K562 (cell line): Measurements from ENCODE around the gene PRKAR2B. TPM values are rescaled to one million over a fixed set of nuclear protein-coding genes. Genes with fewer than 3 reads are reported as not detected.

ENCODE experiments used
- ERF ChIP-seq: fragments of 450-650 bp; formaldehyde crosslinking; IDR thresholded peaks from 2 replicates; pipeline ENCODE4 v1.4.0; 2020; ENCODE audit warnings: mild to moderate bottlenecking, mixed read lengths
- EWSR1 ChIP-seq: fragments of 450-650 bp; IDR thresholded peaks from 2 replicates; pipeline ENCODE4 v1.6.1; 2018; ENCODE audit warnings: borderline replicate concordance, mild to moderate bottlenecking, low read depth, moderate library complexity; ENCODE audit not compliant: partially characterized antibody
- GATA2 ChIP-seq: sonication (generic); formaldehyde crosslinking; IDR thresholded peaks from 2 replicates; pipeline ENCODE4 v1.4.0; 2020; ENCODE audit warnings: mild to moderate bottlenecking, missing genetic modification reagents
- KLF6 ChIP-seq: fragments of 250-450 bp; sonication (Bioruptor Pico); IDR thresholded peaks from 2 replicates; pipeline ENCODE4 v1.4.0; 2020; ENCODE audit warnings: mild to moderate bottlenecking, moderate library complexity, borderline replicate concordance
- MECOM ChIP-seq: fragments of 250-450 bp; sonication (Bioruptor Pico); IDR thresholded peaks from 2 replicates; pipeline ENCODE4 v1.8.0; 2022; ENCODE audit warnings: inconsistent platforms
- NCOR1 ChIP-seq: fragments of 450-650 bp; IDR thresholded peaks from 2 replicates; pipeline ENCODE4 v1.6.1; 2016; ENCODE audit warnings: mild to moderate bottlenecking, moderate library complexity
- RBFOX2 ChIP-seq: fragments of 200-400 bp; formaldehyde crosslinking; IDR thresholded peaks from 2 replicates; pipeline ENCODE4 v1.6.1; 2017; ENCODE audit warnings: low read depth, mild to moderate bottlenecking, low read length, moderate library complexity
- RBM22 ChIP-seq: fragments of 200-400 bp; formaldehyde crosslinking; IDR thresholded peaks from 2 replicates; pipeline ENCODE4 v1.6.1; 2018; ENCODE audit warnings: low read length, low read depth; ENCODE audit not compliant: poor library complexity, severe bottlenecking
- SIRT6 ChIP-seq: IDR thresholded peaks from one replicate; pipeline ENCODE4 v1.6.1; 2012; ENCODE audit warnings: low read depth, mild to moderate bottlenecking, control low read depth, inconsistent platforms, low read length, moderate library complexity
- SMARCA5 ChIP-seq: fragments of 450-650 bp; IDR thresholded peaks from 2 replicates; pipeline ENCODE4 v1.6.1; 2016
- SPI1 ChIP-seq: IDR thresholded peaks from 2 replicates; pipeline ENCODE4 v1.6.1; 2011; ENCODE audit warnings: low read depth, low read length, control low read depth, borderline replicate concordance
- XRCC4 ChIP-seq: IDR thresholded peaks from one replicate; pipeline ENCODE4 v1.6.1; 2011; ENCODE audit not compliant: insufficient read depth, insufficient read length; ENCODE audit errors: extremely low read depth
- ZBTB1 ChIP-seq: sonication (generic); formaldehyde crosslinking; IDR thresholded peaks from 2 replicates; pipeline ENCODE4 v1.8.1; 2023; ENCODE audit warnings: missing genetic modification reagents, low read depth, mild to moderate bottlenecking, borderline replicate concordance
- ZNF165 ChIP-seq: fragments of 250-450 bp; sonication (Bioruptor Pico); IDR thresholded peaks from 2 replicates; pipeline ENCODE4 v1.4.0; 2020; ENCODE audit warnings: borderline replicate concordance
- polyA plus RNA-seq, 8 experiments: library from polyadenylated mRNA; depleted of rRNA in 4 of 8; stranded (reverse) in 5 of 8; unstranded in 3 of 8; fragments of >200 nt; fragmentation: Nextera tagmentation in 2 of 8; fragmentation: Illumina TruSeq in 1 of 8; extraction: Ambion mirVana in 2 of 8; extraction: Trizol in 1 of 8; gene quantifications; 2 replicates each; pipeline versions ENCODE4 v1.2.1 to v1.2.3, GENCODE V29; 2011 to 2014; ENCODE audit warnings: inconsistent platforms in 1 of 8, missing spikeins in 1 of 8
- total RNA-seq, 7 experiments: library from RNA; depleted of rRNA in 6 of 7; stranded (reverse); fragments of >200 nt in 6 of 7; fragmentation: Illumina TruSeq in 2 of 7; extraction: Trizol in 2 of 7; gene quantifications; 2 replicates each; pipeline versions ENCODE4 v1.2.1 to v1.2.3, GENCODE V29; 2011 to 2021; ENCODE audit warnings: low replicate concordance in 1 of 7
- TF ChIP-seq, protein P1 (sequence below): fragments of 250-450 bp; sonication (Bioruptor Pico); IDR thresholded peaks from 2 replicates; pipeline ENCODE4 v1.4.0; 2020; ENCODE audit warnings: borderline replicate concordance
- TF ChIP-seq, protein P2 (sequence below): fragments of 450-650 bp; IDR thresholded peaks from 2 replicates; pipeline ENCODE4 v1.7.0; 2016; ENCODE audit warnings: borderline replicate concordance
- TF ChIP-seq, protein P3 (sequence below): fragments of 200-800 bp; sonication (Bioruptor generic); IDR thresholded peaks from 2 replicates; pipeline ENCODE4 v1.6.1; 2017; ENCODE audit warnings: missing genetic modification characterization, missing compliant biosample characterization
- TF ChIP-seq, protein P4 (sequence below): fragments of 450-650 bp; formaldehyde crosslinking; IDR thresholded peaks from 2 replicates; pipeline ENCODE4 v1.4.0; 2020; ENCODE audit warnings: mild to moderate bottlenecking, moderate library complexity

PRKAR2B gene
- total and polyA plus RNA-seq, 9 of the 15 experiments (the other 6 are each of a cell fraction or from before 2014, with no cell fraction given) = 59.0 to 173 (median 129) TPM

DNA sequence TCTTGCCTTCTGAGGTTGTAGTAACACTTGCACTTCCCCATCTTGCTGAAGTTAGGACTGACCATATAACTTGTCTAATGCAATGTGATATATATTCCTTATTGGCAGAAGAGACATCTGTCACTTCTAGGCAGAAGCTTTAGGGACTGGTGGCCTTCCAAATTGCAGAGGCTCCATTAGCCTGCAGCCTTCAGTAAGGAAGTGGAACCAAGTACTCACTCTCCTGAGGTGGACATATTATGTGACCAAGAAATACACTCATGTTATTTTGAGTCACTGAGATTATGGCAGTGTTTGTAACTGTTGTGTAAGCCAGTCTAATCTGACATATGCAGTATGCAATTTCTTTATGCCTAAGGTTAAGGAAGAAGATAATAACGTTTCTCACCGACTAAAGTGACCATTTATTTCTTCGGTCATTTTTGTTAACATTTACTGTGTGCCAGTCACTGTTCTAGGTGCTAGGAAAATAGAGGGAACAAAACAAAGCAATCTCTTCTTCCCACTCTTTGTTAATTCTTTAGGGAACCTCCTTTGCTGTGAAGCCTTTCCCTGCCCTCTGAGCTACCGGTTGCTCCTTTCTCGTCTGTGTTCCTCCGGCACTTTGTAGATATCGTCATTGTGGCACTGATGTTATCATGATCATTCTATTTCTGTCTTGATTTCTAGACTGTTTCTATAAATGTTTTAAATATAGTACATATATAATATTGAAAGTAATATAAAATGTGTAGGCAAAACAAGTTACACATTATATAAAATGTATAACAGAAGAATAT lies 71.4 kb downstream of the PRKAR2B start (continued):
- TF ChIP-seq MECOM (CRISPR knock-in tag) (no peak), EWSR1 (no peak), GATA2 (no peak), ZNF165 (CRISPR knock-in tag) (no peak), ERF (no peak), NCOR1 (peak; percentile 49; the same call in 1 of the 2 replicates), SIRT6 (no peak), RBM22 (no peak), RBFOX2 (no peak), XRCC4 (no peak), KLF6 (no peak), SMARCA5 (peak; percentile 35; the same call in 1 of the 2 replicates), SPI1 (peak; percentile 83), ZBTB1 (no peak)
- TF ChIP-seq, protein P1, sequence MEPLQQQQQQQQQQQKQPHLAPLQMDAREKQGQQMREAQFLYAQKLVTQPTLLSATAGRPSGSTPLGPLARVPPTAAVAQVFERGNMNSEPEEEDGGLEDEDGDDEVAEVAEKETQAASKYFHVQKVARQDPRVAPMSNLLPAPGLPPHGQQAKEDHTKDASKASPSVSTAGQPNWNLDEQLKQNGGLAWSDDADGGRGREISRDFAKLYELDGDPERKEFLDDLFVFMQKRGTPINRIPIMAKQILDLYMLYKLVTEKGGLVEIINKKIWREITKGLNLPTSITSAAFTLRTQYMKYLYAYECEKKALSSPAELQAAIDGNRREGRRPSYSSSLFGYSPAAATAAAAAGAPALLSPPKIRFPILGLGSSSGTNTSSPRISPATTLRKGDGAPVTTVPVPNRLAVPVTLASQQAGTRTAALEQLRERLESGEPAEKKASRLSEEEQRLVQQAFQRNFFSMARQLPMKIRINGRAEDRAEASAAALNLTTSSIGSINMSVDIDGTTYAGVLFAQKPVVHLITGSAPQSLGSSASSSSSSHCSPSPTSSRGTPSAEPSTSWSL = no peak
- TF ChIP-seq, protein P2, sequence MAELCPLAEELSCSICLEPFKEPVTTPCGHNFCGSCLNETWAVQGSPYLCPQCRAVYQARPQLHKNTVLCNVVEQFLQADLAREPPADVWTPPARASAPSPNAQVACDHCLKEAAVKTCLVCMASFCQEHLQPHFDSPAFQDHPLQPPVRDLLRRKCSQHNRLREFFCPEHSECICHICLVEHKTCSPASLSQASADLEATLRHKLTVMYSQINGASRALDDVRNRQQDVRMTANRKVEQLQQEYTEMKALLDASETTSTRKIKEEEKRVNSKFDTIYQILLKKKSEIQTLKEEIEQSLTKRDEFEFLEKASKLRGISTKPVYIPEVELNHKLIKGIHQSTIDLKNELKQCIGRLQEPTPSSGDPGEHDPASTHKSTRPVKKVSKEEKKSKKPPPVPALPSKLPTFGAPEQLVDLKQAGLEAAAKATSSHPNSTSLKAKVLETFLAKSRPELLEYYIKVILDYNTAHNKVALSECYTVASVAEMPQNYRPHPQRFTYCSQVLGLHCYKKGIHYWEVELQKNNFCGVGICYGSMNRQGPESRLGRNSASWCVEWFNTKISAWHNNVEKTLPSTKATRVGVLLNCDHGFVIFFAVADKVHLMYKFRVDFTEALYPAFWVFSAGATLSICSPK = no peak
- TF ChIP-seq, protein P3, sequence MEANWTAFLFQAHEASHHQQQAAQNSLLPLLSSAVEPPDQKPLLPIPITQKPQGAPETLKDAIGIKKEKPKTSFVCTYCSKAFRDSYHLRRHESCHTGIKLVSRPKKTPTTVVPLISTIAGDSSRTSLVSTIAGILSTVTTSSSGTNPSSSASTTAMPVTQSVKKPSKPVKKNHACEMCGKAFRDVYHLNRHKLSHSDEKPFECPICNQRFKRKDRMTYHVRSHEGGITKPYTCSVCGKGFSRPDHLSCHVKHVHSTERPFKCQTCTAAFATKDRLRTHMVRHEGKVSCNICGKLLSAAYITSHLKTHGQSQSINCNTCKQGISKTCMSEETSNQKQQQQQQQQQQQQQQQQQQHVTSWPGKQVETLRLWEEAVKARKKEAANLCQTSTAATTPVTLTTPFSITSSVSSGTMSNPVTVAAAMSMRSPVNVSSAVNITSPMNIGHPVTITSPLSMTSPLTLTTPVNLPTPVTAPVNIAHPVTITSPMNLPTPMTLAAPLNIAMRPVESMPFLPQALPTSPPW (CRISPR knock-in tag) = no peak
- TF ChIP-seq, protein P4, sequence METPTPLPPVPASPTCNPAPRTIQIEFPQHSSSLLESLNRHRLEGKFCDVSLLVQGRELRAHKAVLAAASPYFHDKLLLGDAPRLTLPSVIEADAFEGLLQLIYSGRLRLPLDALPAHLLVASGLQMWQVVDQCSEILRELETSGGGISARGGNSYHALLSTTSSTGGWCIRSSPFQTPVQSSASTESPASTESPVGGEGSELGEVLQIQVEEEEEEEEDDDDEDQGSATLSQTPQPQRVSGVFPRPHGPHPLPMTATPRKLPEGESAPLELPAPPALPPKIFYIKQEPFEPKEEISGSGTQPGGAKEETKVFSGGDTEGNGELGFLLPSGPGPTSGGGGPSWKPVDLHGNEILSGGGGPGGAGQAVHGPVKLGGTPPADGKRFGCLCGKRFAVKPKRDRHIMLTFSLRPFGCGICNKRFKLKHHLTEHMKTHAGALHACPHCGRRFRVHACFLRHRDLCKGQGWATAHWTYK (CRISPR knock-in tag) = 0 out of 2 replicates have a peak, but pooled peaks have one; percentile 25
